ENCODE measurements around the gene XXYLT1.

- TF ChIP-seq RAD21 (conservative IDR thresholded peaks at IDR 0.05 in 1 of 2, IDR thresholded peaks at IDR 0.05 in 1 of 2) (no peak), CTCF (IDR thresholded peaks at IDR 0.05) (no peak), SMC3 (IDR thresholded peaks at IDR 0.05) (no peak), POLR2AphosphoS2 (conservative IDR thresholded peaks at IDR 0.05; ENCODE audit: low read length) (no peak), POLR2A (IDR thresholded peaks at IDR 0.05; ENCODE audit: low read length) (no peak)
Observed at GRCh38 chr3:195188426-195188927, 82.5 kb downstream of the XXYLT1 start.

Measured in A549 (cell line).